ENCODE results near the gene DHRS4L2.
"Not testable (repeated sequence)": the region's sequence is repeated elsewhere in the genome, so short reads cannot be mapped to it uniquely, and the experiment has no call there.

The DHRS4L2 gene

DNA sequence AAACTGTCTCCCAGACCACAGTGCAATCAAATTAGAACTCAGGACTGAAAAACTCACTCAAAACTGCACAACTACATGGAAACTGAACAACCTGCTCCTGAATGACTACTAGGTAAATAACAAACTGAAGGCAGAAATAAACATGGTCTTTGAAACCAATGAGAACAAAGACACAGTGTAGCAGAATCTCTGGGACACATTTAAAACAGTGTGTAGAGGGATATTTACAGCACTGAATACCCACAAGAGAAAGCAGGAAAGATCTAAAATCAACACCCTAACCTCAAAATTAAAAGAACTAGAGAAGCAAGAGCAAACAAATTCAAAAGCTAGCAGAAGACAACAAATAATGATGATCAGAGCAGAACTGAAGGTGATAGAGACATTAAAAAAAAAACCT lies 14.7 kb upstream of the DHRS4L2 start:
- POLR2A ChIA-PET (ENCODE audit: low non-redundant PET); H3K27ac ChIP-seq; CTCF ChIA-PET; DNase-seq (ENCODE audit: low spot score): not testable (repeated sequence)

DNA sequence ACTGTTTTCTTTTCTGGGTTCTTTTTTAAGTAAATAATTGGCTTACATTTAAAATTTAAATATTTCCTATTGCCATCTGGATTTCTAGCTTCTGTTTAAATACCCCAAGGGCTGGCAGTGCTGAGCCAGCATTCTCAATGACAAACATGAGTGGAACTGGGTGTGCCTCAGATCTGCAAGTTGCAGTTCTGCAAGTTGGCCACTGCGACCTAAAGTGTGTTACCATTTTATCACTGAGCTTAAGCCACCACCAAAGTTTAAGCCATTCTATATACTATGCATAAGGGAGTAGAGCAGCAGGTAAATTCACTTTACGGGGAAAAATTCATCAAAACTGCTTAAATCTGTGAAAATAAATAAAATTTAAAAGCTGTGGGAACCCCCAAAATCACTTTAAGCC lies 11.5 kb upstream of the DHRS4L2 start:
- POLR2A ChIA-PET (ENCODE audit: low non-redundant PET); DNase-seq (ENCODE audit: low spot score); H3K27ac ChIP-seq: not testable (repeated sequence)
- CTCF ChIA-PET, result interaction anchor here (0.7 kb wide), 1 partner anchor 681 kb away, joined by 3 read pairs; no protein-coding TSS in a partner anchor
- TF ChIP-seq, protein P1, sequence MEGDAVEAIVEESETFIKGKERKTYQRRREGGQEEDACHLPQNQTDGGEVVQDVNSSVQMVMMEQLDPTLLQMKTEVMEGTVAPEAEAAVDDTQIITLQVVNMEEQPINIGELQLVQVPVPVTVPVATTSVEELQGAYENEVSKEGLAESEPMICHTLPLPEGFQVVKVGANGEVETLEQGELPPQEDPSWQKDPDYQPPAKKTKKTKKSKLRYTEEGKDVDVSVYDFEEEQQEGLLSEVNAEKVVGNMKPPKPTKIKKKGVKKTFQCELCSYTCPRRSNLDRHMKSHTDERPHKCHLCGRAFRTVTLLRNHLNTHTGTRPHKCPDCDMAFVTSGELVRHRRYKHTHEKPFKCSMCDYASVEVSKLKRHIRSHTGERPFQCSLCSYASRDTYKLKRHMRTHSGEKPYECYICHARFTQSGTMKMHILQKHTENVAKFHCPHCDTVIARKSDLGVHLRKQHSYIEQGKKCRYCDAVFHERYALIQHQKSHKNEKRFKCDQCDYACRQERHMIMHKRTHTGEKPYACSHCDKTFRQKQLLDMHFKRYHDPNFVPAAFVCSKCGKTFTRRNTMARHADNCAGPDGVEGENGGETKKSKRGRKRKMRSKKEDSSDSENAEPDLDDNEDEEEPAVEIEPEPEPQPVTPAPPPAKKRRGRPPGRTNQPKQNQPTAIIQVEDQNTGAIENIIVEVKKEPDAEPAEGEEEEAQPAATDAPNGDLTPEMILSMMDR (conservative IDR thresholded peaks at IDR 0.05; ENCODE audit: low read depth), result 0 out of 2 replicates have a peak, but pooled peaks have one; percentile 9

DNA sequence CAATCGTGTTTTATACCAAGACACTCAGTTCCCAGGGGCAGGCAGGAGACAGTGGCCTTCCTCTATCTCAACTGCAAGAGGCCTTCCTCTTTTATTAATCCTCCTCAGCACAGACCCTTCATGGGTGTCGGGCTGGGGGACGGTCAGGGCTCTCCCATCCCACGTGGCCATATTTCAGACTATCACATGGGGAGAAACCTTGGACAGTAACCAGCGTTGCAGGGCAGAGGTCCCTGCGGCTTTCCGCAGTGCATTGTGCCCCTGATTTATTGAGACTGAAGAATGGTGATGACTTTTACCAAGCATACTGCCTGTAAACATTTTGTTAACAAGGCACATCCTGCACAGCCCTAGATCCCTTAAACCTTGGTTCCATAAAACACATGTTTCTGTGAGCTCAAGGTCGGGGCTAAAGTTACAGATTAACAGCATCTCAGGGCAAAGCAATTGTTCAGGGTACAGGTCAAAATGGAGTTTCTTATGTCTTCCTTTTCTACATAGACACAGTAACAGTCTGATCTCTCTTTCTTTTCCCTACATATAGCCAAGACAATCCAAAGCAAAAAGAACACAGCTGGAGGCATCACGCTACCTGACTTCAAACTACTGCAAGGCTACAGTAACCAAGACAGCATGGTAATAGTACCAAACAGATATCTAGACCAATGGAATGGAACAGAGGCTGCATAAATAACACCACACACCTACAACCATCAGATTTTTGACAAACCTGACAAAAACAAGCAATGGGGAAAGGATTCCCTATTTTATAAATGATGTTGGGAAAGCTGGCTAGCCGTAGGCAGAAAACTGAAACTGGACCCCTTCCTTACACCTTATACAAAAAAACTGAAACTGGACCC lies 6.5 kb upstream of the DHRS4L2 start:
- POLR2A ChIA-PET (ENCODE audit: low non-redundant PET); CTCF ChIA-PET; H3K27ac ChIP-seq; DNase-seq (ENCODE audit: low spot score): not testable (repeated sequence)

DNA sequence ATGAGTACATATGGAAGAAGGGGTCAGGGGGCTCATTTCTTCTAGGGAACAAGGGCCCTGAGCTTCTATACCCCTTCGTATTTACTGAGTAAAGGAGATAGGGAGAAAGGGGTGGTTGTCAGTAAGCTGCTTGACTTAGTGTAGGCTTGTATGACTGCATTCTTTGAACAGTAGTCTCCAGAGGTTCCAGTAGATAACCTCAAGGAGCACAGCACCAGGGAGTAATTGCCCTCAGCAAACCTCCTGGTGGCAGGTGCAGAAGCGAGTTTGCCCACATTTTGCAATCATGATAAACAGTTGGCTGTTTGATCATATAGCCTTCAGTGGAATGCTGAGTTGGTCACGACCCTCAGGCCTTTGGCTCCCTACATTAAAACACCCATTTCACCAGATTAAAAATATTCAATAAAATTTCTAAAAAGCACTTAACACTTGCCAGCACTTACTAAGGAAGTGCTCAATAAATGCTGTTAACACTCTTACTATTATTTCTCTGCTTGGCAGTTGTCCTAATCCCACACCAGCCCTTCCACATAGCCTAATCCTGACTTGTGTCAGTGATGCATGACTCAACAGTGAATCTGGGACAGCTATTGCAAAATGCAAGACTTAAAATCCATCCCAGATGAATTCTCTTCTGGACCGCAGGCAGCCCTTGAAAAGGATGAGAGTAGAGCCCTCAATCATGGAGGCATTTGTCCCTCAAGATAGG lies 3.7 kb upstream of the DHRS4L2 start:
- ChIA-PET POLR2A (ENCODE audit: low non-redundant PET) (no interaction called here), CTCF (interaction anchor here (1.1 kb wide), 1 partner anchor 396 kb away, joined by 3 read pairs; no protein-coding TSS in a partner anchor)
- DNase-seq (ENCODE audit: low spot score), result peak; percentile 55
- H3K27ac ChIP-seq, result peak overlapping the region; percentile 99
- TF ChIP-seq, protein P1 (conservative IDR thresholded peaks at IDR 0.05; ENCODE audit: low read depth), result no peak

DNA sequence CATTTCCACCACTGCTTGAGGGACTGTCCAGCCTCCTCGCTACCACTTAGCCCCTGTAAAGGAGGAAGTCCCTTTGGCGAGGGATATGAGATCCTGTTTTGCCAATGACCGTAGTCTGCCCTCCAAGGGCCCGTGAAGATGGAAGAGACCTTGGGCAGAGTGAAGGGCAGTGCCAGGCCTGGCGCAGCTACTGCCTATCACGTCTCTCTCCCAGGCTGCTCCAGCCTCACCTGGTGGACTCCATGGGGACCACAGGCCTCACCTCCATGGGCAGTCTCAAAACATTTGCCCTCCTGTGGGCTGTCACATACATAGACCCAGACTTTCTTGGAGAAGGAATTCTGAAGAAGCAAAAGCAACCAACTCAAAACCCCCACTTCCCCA lies 514 bp upstream of the DHRS4L2 start:
- DNase-seq (ENCODE audit: low spot score); CTCF ChIA-PET: not testable (repeated sequence)
- POLR2A ChIA-PET (ENCODE audit: low non-redundant PET), result interaction anchor here (0.8 kb wide), 1 partner anchor 93 kb away, joined by 3 read pairs; no protein-coding TSS in a partner anchor
- peak overlapping the region; percentile 99 for H3K27ac ChIP-seq

DNA sequence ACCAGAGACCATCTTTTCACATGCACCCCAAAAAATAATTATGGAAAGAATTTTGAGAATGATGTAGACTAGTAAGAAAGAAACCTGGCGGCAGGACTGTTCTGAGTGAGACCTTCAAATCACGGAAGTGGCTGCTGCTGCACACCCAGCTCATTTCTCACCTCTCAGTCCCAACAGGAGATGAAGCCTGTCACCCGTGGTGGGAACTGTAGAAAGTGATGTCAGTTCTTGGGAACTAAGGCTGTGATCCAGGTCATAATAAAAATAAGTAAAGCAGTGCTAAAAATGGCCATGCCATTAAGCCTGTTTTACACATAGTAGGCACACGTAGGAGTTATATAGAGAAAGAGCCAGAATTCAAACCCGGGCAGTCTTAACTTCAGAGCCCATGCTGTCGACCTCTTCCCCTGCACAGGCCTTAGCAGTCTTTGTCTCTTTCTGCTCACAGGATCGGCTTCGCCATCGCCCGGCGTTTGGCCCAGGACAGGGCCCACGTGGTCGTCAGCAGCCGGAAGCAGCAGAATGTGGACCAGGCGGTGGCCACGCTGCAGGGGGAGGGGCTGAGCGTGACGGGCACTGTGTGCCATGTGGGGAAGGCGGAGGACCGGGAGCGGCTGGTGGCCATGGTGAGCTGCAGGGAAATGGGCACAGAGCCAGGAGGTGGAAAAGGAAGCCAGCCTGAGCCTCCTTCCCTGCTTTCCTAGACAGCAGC lies 1.2 kb downstream of the DHRS4L2 start:
- DNase-seq (ENCODE audit: low spot score); CTCF ChIA-PET: not testable (repeated sequence)

DNA sequence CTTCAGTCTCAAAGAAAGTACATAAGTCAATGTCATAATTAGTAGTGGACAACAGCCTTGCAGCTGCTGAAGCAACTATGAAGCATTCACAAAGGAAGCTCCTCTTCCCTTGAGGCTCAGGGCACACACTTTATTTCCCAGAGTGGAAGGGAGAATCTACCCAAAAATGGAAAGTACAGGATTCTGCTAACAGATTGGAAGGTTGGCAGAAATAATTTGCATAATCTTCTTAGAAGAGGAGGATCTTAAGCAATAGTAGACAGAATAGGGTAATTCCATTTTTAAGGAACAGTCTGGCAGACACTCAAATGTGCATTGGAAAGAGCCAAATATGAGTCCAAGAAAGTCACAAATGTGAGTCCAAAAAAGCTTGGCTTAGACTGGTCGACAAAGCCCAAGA lies 2.2 kb downstream of the DHRS4L2 start:
- DNase-seq (ENCODE audit: low spot score); H3K27ac ChIP-seq; POLR2A ChIA-PET (ENCODE audit: low non-redundant PET): not testable (repeated sequence)
- CTCF ChIA-PET, result interaction anchor here (0.6 kb wide), 1 partner anchor 118 kb away, joined by 5 read pairs; no protein-coding TSS in a partner anchor

More for the DNA sequence above, 1.2 kb downstream of the DHRS4L2 start:
- H3K27ac ChIP-seq; POLR2A ChIA-PET (ENCODE audit: low non-redundant PET): not testable (repeated sequence)

DNA sequence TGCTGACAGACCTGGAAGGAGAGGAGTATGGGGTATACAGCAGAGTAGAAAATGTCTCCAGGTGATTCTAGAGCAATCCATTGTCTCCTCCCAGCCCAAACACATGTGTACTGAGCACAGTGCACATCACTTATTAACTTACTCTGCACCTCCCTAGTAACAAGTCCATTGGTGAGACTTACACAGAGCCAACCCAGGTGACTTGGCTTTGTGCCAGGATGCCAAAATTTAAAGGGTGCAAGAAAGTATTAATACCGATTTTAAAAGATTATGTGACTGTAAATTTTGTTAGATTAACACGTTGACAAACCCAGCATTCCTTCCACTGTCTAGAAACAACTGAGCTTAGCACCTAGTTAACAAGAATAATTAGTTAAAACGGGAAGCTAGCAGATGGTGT lies 4.3 kb downstream of the DHRS4L2 start:
- POLR2A ChIA-PET (ENCODE audit: low non-redundant PET); DNase-seq (ENCODE audit: low spot score); CTCF ChIA-PET; H3K27ac ChIP-seq: not testable (repeated sequence)

DNA sequence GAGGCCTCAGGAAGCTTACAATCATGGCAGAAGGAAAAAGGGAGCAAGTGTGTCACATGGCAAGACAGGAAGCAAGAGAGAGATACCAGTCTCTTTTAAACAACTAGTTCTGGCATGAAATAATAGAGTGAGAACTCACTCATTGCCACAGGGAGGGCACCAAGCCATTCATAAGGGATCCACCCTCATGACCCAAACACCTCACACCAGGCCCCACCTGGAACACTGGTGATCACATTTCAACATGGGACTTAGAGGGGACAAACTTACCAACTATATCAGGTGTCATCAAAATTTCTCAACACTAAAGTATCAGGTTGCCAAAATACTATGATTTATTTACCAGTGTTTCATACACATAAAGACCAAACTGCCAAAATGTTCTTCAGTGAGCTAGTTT lies 7.3 kb downstream of the DHRS4L2 start:
- POLR2A ChIA-PET (ENCODE audit: low non-redundant PET); DNase-seq (ENCODE audit: low spot score); CTCF ChIA-PET; H3K27ac ChIP-seq: not testable (repeated sequence)

DNA sequence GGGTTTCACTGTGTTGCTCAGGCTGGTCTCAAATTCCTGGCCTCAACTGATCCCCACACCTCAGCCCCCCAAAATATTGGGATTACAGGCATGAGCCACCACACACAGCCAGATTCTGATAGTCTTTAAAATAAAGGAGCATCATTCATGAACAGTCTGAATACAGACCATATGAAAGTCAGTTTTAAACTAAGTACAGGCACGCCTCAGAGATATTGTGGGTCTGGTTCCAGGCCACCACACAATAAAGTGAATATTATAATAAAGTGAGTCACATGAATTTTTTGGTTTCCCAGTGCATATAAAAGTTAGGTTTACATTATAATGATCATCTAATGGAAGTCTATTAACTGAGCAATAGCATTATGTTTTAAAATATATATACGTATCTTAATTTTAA lies 8.1 kb downstream of the DHRS4L2 start:
- CTCF ChIA-PET; POLR2A ChIA-PET (ENCODE audit: low non-redundant PET); DNase-seq (ENCODE audit: low spot score): not testable (repeated sequence)

DNA sequence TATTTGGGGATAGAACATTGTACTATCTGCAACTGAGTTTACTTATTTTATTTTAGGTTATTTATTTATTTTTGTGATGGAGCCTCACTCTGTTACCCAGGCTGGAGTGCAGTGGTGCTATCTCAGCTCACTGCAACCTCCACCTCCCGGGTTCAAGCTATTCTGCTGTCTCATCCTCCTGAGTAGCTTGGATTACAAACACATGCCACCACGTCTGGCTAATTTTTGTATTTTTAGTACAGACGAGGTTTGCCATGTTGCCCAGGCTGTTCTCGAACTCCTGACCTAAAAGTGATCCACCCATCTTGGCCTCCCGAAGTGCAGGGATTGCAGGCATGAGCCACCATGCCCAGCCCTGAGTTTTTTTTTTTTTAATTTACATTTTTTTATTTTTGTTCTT lies 10.9 kb downstream of the DHRS4L2 start:
- DNase-seq (ENCODE audit: low spot score); CTCF ChIA-PET; H3K27ac ChIP-seq; POLR2A ChIA-PET (ENCODE audit: low non-redundant PET): not testable (repeated sequence)

More for the DNA sequence above, 8.1 kb downstream of the DHRS4L2 start:
- not testable (repeated sequence) for H3K27ac ChIP-seq

DNA sequence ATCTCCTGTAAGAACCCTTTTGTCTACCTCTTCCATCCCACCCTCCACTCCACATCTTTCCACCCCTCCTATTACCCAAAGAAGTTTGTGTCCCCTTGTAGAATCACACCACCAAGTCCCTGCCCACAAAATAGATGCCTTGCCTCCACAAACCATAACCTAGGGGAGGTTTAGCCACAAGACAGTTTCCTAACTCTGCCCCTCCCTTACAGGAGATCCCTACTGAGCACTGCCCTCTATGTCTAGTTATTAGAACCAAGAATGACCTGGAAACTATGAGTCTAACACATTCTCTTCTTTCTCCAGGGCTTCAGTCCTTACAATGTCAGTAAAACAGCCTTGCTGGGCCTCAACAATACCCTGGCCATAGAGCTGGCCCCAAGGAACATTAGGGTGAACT lies 12.3 kb downstream of the DHRS4L2 start:
- CTCF ChIA-PET; POLR2A ChIA-PET (ENCODE audit: low non-redundant PET); DNase-seq (ENCODE audit: low spot score); H3K27ac ChIP-seq: not testable (repeated sequence)

DNA sequence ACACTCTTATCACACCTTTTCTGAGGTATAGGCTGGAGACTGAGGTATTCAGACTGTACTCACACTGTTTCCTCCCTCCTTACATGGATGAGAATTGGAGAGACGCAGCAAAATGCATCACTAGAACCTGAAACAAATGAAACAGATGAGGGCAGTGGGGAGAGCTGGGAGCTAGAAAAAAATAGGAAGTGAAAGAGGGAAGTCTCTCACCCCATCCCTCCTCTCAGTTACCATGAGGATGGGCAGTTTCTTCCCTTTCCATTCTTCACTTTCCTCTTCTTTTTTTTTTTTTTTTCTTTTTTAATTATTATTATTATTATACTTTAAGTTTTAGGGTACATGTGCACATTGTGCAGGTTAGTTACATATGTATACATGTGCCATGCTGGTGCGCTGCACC lies 12.9 kb downstream of the DHRS4L2 start:
- CTCF ChIA-PET; DNase-seq (ENCODE audit: low spot score); H3K27ac ChIP-seq; POLR2A ChIA-PET (ENCODE audit: low non-redundant PET): not testable (repeated sequence)

DNA sequence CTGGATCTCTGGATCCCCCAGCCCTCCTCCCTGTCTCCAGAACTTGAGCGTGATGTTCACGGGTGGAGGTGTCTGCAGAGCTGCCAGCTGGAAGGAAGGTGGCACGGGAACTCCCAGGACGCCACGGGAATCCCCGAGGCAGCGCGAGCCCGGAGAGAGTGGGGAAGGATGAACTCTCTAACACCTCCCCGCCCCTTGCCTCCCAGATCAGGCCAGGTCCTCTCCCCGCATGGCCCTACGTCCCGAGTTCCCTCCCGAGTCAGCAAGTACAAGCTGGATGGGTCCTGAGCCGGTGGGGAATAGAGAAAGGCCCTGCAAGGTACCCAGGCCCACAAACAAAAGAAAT lies 17.7 kb downstream of the DHRS4L2 start:
- H3K27ac ChIP-seq; DNase-seq (ENCODE audit: low spot score); CTCF ChIA-PET; POLR2A ChIA-PET (ENCODE audit: low non-redundant PET): not testable (repeated sequence)
